SK-N-SH (cell line): ENCODE results near the gene LRRIQ4.

ENCODE experiments used
- FOXJ3 ChIP-seq: sonication (generic); formaldehyde crosslinking; IDR thresholded peaks from 2 replicates; pipeline ENCODE4 v1.5.1; 2020; ENCODE audit warnings: mild to moderate bottlenecking, missing genetic modification reagents
- NFIC ChIP-seq: IDR thresholded peaks from 2 replicates; pipeline ENCODE4 v1.4.0; 2012; ENCODE audit warnings: borderline replicate concordance
- NRF1 ChIP-seq: IDR thresholded peaks from 2 replicates; pipeline ENCODE4 v1.6.1; 2012; ENCODE audit warnings: low read depth, mild to moderate bottlenecking, low read length
- POLR2AphosphoS5 ChIP-seq: IDR thresholded peaks from 2 replicates; pipeline ENCODE4 v1.6.1; 2012; ENCODE audit warnings: low read depth, low read length
- SMC3 ChIP-seq: IDR thresholded peaks from 2 replicates; pipeline ENCODE4 v1.6.1; 2012; ENCODE audit warnings: low read depth, low read length, improper control_type of control experiment
- TAF1 ChIP-seq: IDR thresholded peaks from 2 replicates; pipeline ENCODE4 v1.6.1; 2012; ENCODE audit warnings: low read depth, mild to moderate bottlenecking, low read length, moderate library complexity, borderline replicate concordance
- TEAD4 ChIP-seq: IDR thresholded peaks from 2 replicates; pipeline ENCODE4 v1.4.0; 2012; ENCODE audit warnings: mild to moderate bottlenecking, borderline replicate concordance; ENCODE audit not compliant: insufficient read depth
- TF ChIP-seq, protein P1 (sequence below): fragments of 200-600 bp; sonication (generic); IDR thresholded peaks from 2 replicates; pipeline ENCODE4 v1.6.1; 2017; ENCODE audit warnings: antibody characterized with exemption, mild to moderate bottlenecking, moderate library complexity
- TF ChIP-seq, protein P2 (sequence below): IDR thresholded peaks from 2 replicates; pipeline ENCODE4 v1.4.0; 2012; ENCODE audit warnings: low read depth, borderline replicate concordance
- TF ChIP-seq, protein P3 (sequence below): IDR thresholded peaks from 2 replicates; pipeline ENCODE4 v1.4.0; 2012; ENCODE audit warnings: low read depth

DNA sequence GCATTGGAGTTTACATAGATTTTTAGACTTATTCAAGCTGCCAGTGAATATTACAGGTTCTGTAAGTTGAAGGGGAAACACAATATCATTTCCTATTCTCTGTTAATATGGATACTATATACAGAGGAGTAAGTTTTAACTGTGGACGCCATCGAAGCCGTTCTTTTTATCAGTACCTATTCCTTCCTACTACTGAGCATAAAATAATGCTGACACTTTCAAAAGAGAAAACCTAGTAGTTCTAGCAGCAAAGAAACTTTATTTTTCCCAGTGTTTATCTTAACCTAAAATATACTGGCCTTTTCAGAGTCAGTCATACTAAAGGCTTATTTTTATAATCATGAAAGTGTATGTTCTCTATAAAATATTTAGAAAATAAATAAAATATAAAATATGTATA, 42.8 kb downstream of the LRRIQ4 start:
- TF ChIP-seq, protein P1, sequence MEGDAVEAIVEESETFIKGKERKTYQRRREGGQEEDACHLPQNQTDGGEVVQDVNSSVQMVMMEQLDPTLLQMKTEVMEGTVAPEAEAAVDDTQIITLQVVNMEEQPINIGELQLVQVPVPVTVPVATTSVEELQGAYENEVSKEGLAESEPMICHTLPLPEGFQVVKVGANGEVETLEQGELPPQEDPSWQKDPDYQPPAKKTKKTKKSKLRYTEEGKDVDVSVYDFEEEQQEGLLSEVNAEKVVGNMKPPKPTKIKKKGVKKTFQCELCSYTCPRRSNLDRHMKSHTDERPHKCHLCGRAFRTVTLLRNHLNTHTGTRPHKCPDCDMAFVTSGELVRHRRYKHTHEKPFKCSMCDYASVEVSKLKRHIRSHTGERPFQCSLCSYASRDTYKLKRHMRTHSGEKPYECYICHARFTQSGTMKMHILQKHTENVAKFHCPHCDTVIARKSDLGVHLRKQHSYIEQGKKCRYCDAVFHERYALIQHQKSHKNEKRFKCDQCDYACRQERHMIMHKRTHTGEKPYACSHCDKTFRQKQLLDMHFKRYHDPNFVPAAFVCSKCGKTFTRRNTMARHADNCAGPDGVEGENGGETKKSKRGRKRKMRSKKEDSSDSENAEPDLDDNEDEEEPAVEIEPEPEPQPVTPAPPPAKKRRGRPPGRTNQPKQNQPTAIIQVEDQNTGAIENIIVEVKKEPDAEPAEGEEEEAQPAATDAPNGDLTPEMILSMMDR: no peak
- TF ChIP-seq, protein P2, sequence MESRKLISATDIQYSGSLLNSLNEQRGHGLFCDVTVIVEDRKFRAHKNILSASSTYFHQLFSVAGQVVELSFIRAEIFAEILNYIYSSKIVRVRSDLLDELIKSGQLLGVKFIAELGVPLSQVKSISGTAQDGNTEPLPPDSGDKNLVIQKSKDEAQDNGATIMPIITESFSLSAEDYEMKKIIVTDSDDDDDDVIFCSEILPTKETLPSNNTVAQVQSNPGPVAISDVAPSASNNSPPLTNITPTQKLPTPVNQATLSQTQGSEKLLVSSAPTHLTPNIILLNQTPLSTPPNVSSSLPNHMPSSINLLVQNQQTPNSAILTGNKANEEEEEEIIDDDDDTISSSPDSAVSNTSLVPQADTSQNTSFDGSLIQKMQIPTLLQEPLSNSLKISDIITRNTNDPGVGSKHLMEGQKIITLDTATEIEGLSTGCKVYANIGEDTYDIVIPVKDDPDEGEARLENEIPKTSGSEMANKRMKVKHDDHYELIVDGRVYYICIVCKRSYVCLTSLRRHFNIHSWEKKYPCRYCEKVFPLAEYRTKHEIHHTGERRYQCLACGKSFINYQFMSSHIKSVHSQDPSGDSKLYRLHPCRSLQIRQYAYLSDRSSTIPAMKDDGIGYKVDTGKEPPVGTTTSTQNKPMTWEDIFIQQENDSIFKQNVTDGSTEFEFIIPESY: no peak
- no peak for TF ChIP-seq NRF1
- TF ChIP-seq FOXJ3 (CRISPR knock-in tag): no peak
- TF ChIP-seq, protein P3, sequence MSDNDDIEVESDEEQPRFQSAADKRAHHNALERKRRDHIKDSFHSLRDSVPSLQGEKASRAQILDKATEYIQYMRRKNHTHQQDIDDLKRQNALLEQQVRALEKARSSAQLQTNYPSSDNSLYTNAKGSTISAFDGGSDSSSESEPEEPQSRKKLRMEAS: no peak
- no peak for TF ChIP-seq POLR2AphosphoS5
- TF ChIP-seq NFIC: no peak
- TF ChIP-seq TEAD4: no peak
- TF ChIP-seq SMC3: no peak
- TF ChIP-seq TAF1: no peak
